Sigmoid colon (tissue), 7 donors: ENCODE data around the gene CNTN4. TPM values are rescaled to one million over a fixed set of nuclear protein-coding genes. Genes with fewer than 3 reads are reported as not detected.

ENCODE experiments used
- DNase-seq: peaks from one replicate; pipeline ENCODE4 v3.0.0-alpha.2; 2019
- H3K27ac ChIP-seq, 4 donors: fragments of 200-600 bp; sonication (generic); one replicate each; pipeline ENCODE4 v1.5.1; 2016 to 2019; ENCODE audit warnings: mild to moderate bottlenecking in 1 of 4
- H3K27me3 ChIP-seq, 3 donors: fragments of 200-600 bp; sonication (generic); one replicate each; pipeline ENCODE4 v1.5.1; 2019; ENCODE audit warnings: mild to moderate bottlenecking in 1 of 3
- H3K36me3 ChIP-seq, 4 donors: fragments of 200-600 bp; sonication (generic); one replicate each; pipeline ENCODE4 v1.5.1; 2016 to 2019
- H3K4me1 ChIP-seq, 4 donors: fragments of 200-600 bp; sonication (generic); one replicate each; pipeline ENCODE4 v1.5.1; 2017 to 2019
- H3K4me3 ChIP-seq, 4 donors: fragments of 200-600 bp; sonication (generic); one replicate each; pipeline ENCODE4 v1.5.1; 2017 to 2019; ENCODE audit warnings: mild to moderate bottlenecking in 2 of 4, moderate library complexity in 1 of 4
- H3K9me3 ChIP-seq, 4 donors: fragments of 200-600 bp in 3 of 4; sonication (generic) in 3 of 4; one replicate each; pipeline versions ENCODE4 v1.5.1 to v1.6.1; 2013 to 2019
- CTCF ChIP-seq, 4 experiments: fragments of 450-650 bp in 3 of 4; fragments of 200-600 bp in 1 of 4; IDR thresholded peaks; one replicate each; pipeline ENCODE4 v1.5.1; 2016 to 2019; ENCODE audit warnings: antibody characterized with exemption in 4 of 4, mild to moderate bottlenecking in 3 of 4, moderate library complexity in 2 of 4
- EP300 ChIP-seq, 4 donors: sonication (generic); formaldehyde crosslinking; IDR thresholded peaks; one replicate each; pipeline ENCODE4 v1.6.1; 2017; ENCODE audit warnings: antibody characterized with exemption in 4 of 4
- POLR2A ChIP-seq, 2 donors: fragments of 450-650 bp; IDR thresholded peaks; one replicate each; pipeline ENCODE4 v1.6.1; 2016; ENCODE audit warnings: antibody characterized with exemption in 2 of 2, mild to moderate bottlenecking in 2 of 2, moderate library complexity in 2 of 2
- POLR2AphosphoS5 ChIP-seq, 4 donors: sonication (generic); formaldehyde crosslinking; IDR thresholded peaks; one replicate each; pipeline ENCODE4 v1.6.1; 2017; ENCODE audit warnings: antibody characterized with exemption in 4 of 4
- WGBS, 2 donors: extraction: QIAGEN DNeasy Blood & Tissue Kit; methylation state at CpG; one replicate each; pipeline ENCODE4 v1.1.7; 2013; 5-methylcytosine and 5-hydroxymethylcytosine counted together
- intact Hi-C: fragments of 100-400 bp; cut with DNase I; formaldehyde crosslinking; loops from one replicate; pipeline ENCODE4 v1.15.1; 2023
- polyA plus RNA-seq, 3 donors: library from polyadenylated mRNA; stranded (reverse); fragments of 200-250 nt; gene quantifications; one replicate each; pipeline ENCODE4 v1.2.3, GENCODE V29; 2013
- total RNA-seq, 4 donors: library from RNA; depleted of rRNA; stranded (reverse); fragments of >200 nt; gene quantifications; one replicate each; pipeline ENCODE4 v1.1.0, GENCODE V29; 2016
- donor health status: healthy with polysubstance abuse.
- donor health status: Bipolar disorder and iron deficiency.
- donor health status: healthy.

Gene CNTN4
- total and polyA plus RNA-seq, 7 donors, result 1.4 to 10.0 (median 7.5) TPM

GRCh38 chr3:2921452-2921851, 822.8 kb downstream of the CNTN4 start:
- H3K4me1 ChIP-seq, result no peaks in the 10 kb centered on the region
- WGBS, 2 donors, result 70 to 78% methylated on average over 1 of the region's 1 CpG
- H3K9me3 ChIP-seq, result no peaks in the 10 kb centered on the region
- H3K27me3 ChIP-seq, result no peaks in the 10 kb centered on the region
- DNase-seq, result no peak
- intact Hi-C loops, result no loop called here
- TF ChIP-seq POLR2A (IDR thresholded peaks at IDR 0.05), result no peak
- no peak for TF ChIP-seq CTCF (IDR thresholded peaks at IDR 0.05)
- TF ChIP-seq POLR2AphosphoS5 (IDR thresholded peaks at IDR 0.05), result no peak
- TF ChIP-seq EP300 (IDR thresholded peaks at IDR 0.05), result no peak
- no peaks in the 10 kb centered on the region for H3K36me3 ChIP-seq
- no peak overlapping the region for H3K27ac ChIP-seq
- H3K4me3 ChIP-seq, result no peak overlapping the region

GRCh38 chr3:2921903-2922302, 823.2 kb downstream of the CNTN4 start:
- TF ChIP-seq POLR2A (IDR thresholded peaks at IDR 0.05) (no peak), CTCF (IDR thresholded peaks at IDR 0.05) (peak in 1 of 4 experiments; percentile 15)
- no peak for DNase-seq
- Histone ChIP-seq H3K36me3 (no peaks in the 10 kb centered on the region), H3K27ac (no peak overlapping the region), H3K27me3 (no peaks in the 10 kb centered on the region), H3K4me1 (no peaks in the 10 kb centered on the region), H3K9me3 (no peaks in the 10 kb centered on the region), H3K4me3 (no peak overlapping the region)
- intact Hi-C loops, result no loop called here
- WGBS, 2 donors, result 60 to 71% methylated on average over 1 of the region's 1 CpG

GRCh38 chr3:2923390-2923789, 824.7 kb downstream of the CNTN4 start:
- TF ChIP-seq EP300 (IDR thresholded peaks at IDR 0.05) (no peak), POLR2AphosphoS5 (IDR thresholded peaks at IDR 0.05) (no peak), POLR2A (IDR thresholded peaks at IDR 0.05) (no peak), CTCF (IDR thresholded peaks at IDR 0.05) (no peak)
- 65 to 80% methylated on average over 3 of the region's 3 CpGs for WGBS, 2 donors
- H3K27ac ChIP-seq, result no peak overlapping the region
- H3K4me1 ChIP-seq, result no peaks in the 10 kb centered on the region
- no peak for DNase-seq
- no peak overlapping the region for H3K4me3 ChIP-seq
- intact Hi-C loops, result no loop called here
- no peaks in the 10 kb centered on the region for H3K9me3 ChIP-seq
- H3K36me3 ChIP-seq, result no peaks in the 10 kb centered on the region
- no peaks in the 10 kb centered on the region for H3K27me3 ChIP-seq

GRCh38 chr3:2927259-2927658, 828.6 kb downstream of the CNTN4 start:
- Histone ChIP-seq H3K4me3 (no peak overlapping the region), H3K27me3 (no peaks in the 10 kb centered on the region), H3K36me3 (no peaks in the 10 kb centered on the region), H3K27ac (no peak overlapping the region), H3K4me1 (no peaks in the 10 kb centered on the region), H3K9me3 (no peaks in the 10 kb centered on the region)
- TF ChIP-seq CTCF (IDR thresholded peaks at IDR 0.05) (no peak), POLR2A (IDR thresholded peaks at IDR 0.05) (no peak), POLR2AphosphoS5 (IDR thresholded peaks at IDR 0.05) (no peak), EP300 (IDR thresholded peaks at IDR 0.05) (no peak)
- intact Hi-C loops, result no loop called here
- DNase-seq, result no peak
- WGBS, 2 donors, result 68 to 78% methylated on average over 1 of the region's 1 CpG

GRCh38 chr3:2929574-2929973, 830.9 kb downstream of the CNTN4 start:
- no peak for DNase-seq
- intact Hi-C loops, result no loop called here
- H3K27ac ChIP-seq, result no peak overlapping the region
- H3K4me1 ChIP-seq, result no peaks in the 10 kb centered on the region
- H3K27me3 ChIP-seq, result no peaks in the 10 kb centered on the region
- no peaks in the 10 kb centered on the region for H3K36me3 ChIP-seq
- 72 to 86% methylated on average over 5 of the region's 5 CpGs for WGBS, 2 donors
- no peak for TF ChIP-seq CTCF (IDR thresholded peaks at IDR 0.05)
- TF ChIP-seq POLR2AphosphoS5 (IDR thresholded peaks at IDR 0.05), result no peak
- no peak for TF ChIP-seq POLR2A (IDR thresholded peaks at IDR 0.05)
- no peak for TF ChIP-seq EP300 (IDR thresholded peaks at IDR 0.05)
- H3K4me3 ChIP-seq, result no peak overlapping the region
- no peaks in the 10 kb centered on the region for H3K9me3 ChIP-seq
